Measurements from ENCODE around the gene MYO16.
"Not testable (repeated sequence)": the region's sequence is repeated elsewhere in the genome, so short reads cannot be mapped to it uniquely, and the experiment has no call there.

The MYO16 gene

GRCh38 chr13:108980237-108980636 lies 350.8 kb downstream of the MYO16 start:
- no peak overlapping the region for H3K27ac Mint-ChIP-seq
- DNase-seq (no peak), ATAC-seq (no peak)
- no peaks in the 10 kb centered on the region for H3K9me3 Mint-ChIP-seq
- H3K36me3 Mint-ChIP-seq (ENCODE audit: low read depth), result no peaks in the 10 kb centered on the region
- H3K27me3 Mint-ChIP-seq, result peaks cover 11% of the 10 kb centered on the region
- H3K4me3 Mint-ChIP-seq, result no peak overlapping the region
- no peaks in the 10 kb centered on the region for H3K4me1 Mint-ChIP-seq

- Mint-ChIP-seq H3K9me3 (no peaks in the 10 kb centered on the region), H3K36me3 (ENCODE audit: low read depth) (no peaks in the 10 kb centered on the region), H3K27ac (no peak overlapping the region), H3K4me1 (no peaks in the 10 kb centered on the region), H3K27me3 (peaks cover 13% of the 10 kb centered on the region), H3K4me3 (no peak overlapping the region)
- ATAC-seq, result no peak
- no peak for DNase-seq
Observed at GRCh38 chr13:108981407-108981806, 352.0 kb downstream of the MYO16 start.

GRCh38 chr13:108983273-108983672 lies 353.9 kb downstream of the MYO16 start:
- Mint-ChIP-seq H3K4me3 (no peak overlapping the region), H3K36me3 (ENCODE audit: low read depth) (no peaks in the 10 kb centered on the region), H3K4me1 (no peaks in the 10 kb centered on the region), H3K27me3 (peaks cover 10% of the 10 kb centered on the region), H3K27ac (no peak overlapping the region), H3K9me3 (no peaks in the 10 kb centered on the region)
- DNase-seq (no peak), ATAC-seq (no peak)

GRCh38 chr13:108984251-108984920 lies 355.0 kb downstream of the MYO16 start:
- H3K36me3 Mint-ChIP-seq (ENCODE audit: low read depth), result no peaks in the 10 kb centered on the region

GRCh38 chr13:108985166-108985565 lies 355.8 kb downstream of the MYO16 start:
- no peak overlapping the region for H3K27ac Mint-ChIP-seq
- H3K27me3 Mint-ChIP-seq, result peaks cover 9% of the 10 kb centered on the region
- no peak for ATAC-seq
- no peaks in the 10 kb centered on the region for H3K4me1 Mint-ChIP-seq
- no peak overlapping the region for H3K4me3 Mint-ChIP-seq
- no peaks in the 10 kb centered on the region for H3K36me3 Mint-ChIP-seq (ENCODE audit: low read depth)
- no peak for DNase-seq
- no peaks in the 10 kb centered on the region for H3K9me3 Mint-ChIP-seq

More at GRCh38 chr13:108984251-108984920, 355.0 kb downstream of the MYO16 start:
- no peak overlapping the region for H3K27ac Mint-ChIP-seq
- H3K27me3 Mint-ChIP-seq, result peaks cover 9% of the 10 kb centered on the region
- H3K9me3 Mint-ChIP-seq, result no peaks in the 10 kb centered on the region
- ATAC-seq, result no peak
- H3K4me3 Mint-ChIP-seq, result no peak overlapping the region
- DNase-seq, result no peak
- no peaks in the 10 kb centered on the region for H3K4me1 Mint-ChIP-seq

GRCh38 chr13:108987517-108987916 lies 358.1 kb downstream of the MYO16 start:
- DNase-seq, result no peak

GRCh38 chr13:108987944-108988343 lies 358.5 kb downstream of the MYO16 start:
- Mint-ChIP-seq H3K27me3 (peaks cover 9% of the 10 kb centered on the region), H3K36me3 (ENCODE audit: low read depth) (no peaks in the 10 kb centered on the region), H3K4me3 (no peak overlapping the region), H3K9me3 (no peaks in the 10 kb centered on the region), H3K27ac (no peak overlapping the region), H3K4me1 (no peaks in the 10 kb centered on the region)
- ATAC-seq (no peak), DNase-seq (no peak)

More at GRCh38 chr13:108987517-108987916, 358.1 kb downstream of the MYO16 start:
- Mint-ChIP-seq H3K9me3 (no peaks in the 10 kb centered on the region), H3K27ac (no peak overlapping the region), H3K4me3 (no peak overlapping the region), H3K36me3 (ENCODE audit: low read depth) (no peaks in the 10 kb centered on the region), H3K27me3 (peaks cover 9% of the 10 kb centered on the region), H3K4me1 (no peaks in the 10 kb centered on the region)
- ATAC-seq, result no peak

- H3K4me3 Mint-ChIP-seq, DNase-seq: not testable (repeated sequence)
Observed at GRCh38 chr13:108991416-108991815, 362.0 kb downstream of the MYO16 start.

GRCh38 chr13:108993346-108993745 lies 363.9 kb downstream of the MYO16 start:
- ATAC-seq (no peak), DNase-seq (no peak)
- Mint-ChIP-seq H3K36me3 (ENCODE audit: low read depth) (no peaks in the 10 kb centered on the region), H3K27me3 (peaks cover 11% of the 10 kb centered on the region), H3K4me1 (no peaks in the 10 kb centered on the region), H3K27ac (no peak overlapping the region), H3K4me3 (no peak overlapping the region), H3K9me3 (no peaks in the 10 kb centered on the region)

More at GRCh38 chr13:108991416-108991815, 362.0 kb downstream of the MYO16 start:
- not testable (repeated sequence) for ATAC-seq; H3K27me3 Mint-ChIP-seq; H3K27ac Mint-ChIP-seq; H3K9me3 Mint-ChIP-seq; H3K36me3 Mint-ChIP-seq (ENCODE audit: low read depth); H3K4me1 Mint-ChIP-seq

GRCh38 chr13:108996430-108996829 lies 367.0 kb downstream of the MYO16 start:
- no peak for DNase-seq
- no peaks in the 10 kb centered on the region for H3K9me3 Mint-ChIP-seq
- H3K27me3 Mint-ChIP-seq, result peaks cover 7% of the 10 kb centered on the region
- no peak overlapping the region for H3K27ac Mint-ChIP-seq
- H3K4me3 Mint-ChIP-seq, result no peak overlapping the region
- H3K4me1 Mint-ChIP-seq, result no peaks in the 10 kb centered on the region
- H3K36me3 Mint-ChIP-seq (ENCODE audit: low read depth), result no peaks in the 10 kb centered on the region
- ATAC-seq, result no peak

GRCh38 chr13:109000207-109000606 lies 370.8 kb downstream of the MYO16 start:
- H3K4me3 Mint-ChIP-seq, result no peak overlapping the region
- H3K36me3 Mint-ChIP-seq (ENCODE audit: low read depth), result no peaks in the 10 kb centered on the region
- H3K27me3 Mint-ChIP-seq, result peaks cover 6% of the 10 kb centered on the region
- no peaks in the 10 kb centered on the region for H3K9me3 Mint-ChIP-seq
- ATAC-seq, result no peak
- no peaks in the 10 kb centered on the region for H3K4me1 Mint-ChIP-seq
- no peak for DNase-seq
- no peak overlapping the region for H3K27ac Mint-ChIP-seq

- Mint-ChIP-seq H3K27me3 (peaks cover 1% of the 10 kb centered on the region), H3K4me3 (no peak overlapping the region), H3K4me1 (no peaks in the 10 kb centered on the region), H3K36me3 (ENCODE audit: low read depth) (no peaks in the 10 kb centered on the region), H3K9me3 (no peaks in the 10 kb centered on the region), H3K27ac (no peak overlapping the region)
- DNase-seq (no peak), ATAC-seq (no peak)
Observed at GRCh38 chr13:109002934-109003333, 373.5 kb downstream of the MYO16 start.

- Mint-ChIP-seq H3K27me3 (peaks cover 1% of the 10 kb centered on the region), H3K9me3 (peaks cover under 1% of the 10 kb centered on the region), H3K4me1 (no peaks in the 10 kb centered on the region), H3K36me3 (ENCODE audit: low read depth) (no peaks in the 10 kb centered on the region), H3K27ac (no peak overlapping the region), H3K4me3 (no peak overlapping the region)
- no peak for ATAC-seq
- no peak for DNase-seq
Observed at GRCh38 chr13:109007946-109008345, 378.5 kb downstream of the MYO16 start.

GRCh38 chr13:109009756-109010155 lies 380.3 kb downstream of the MYO16 start:
- Mint-ChIP-seq H3K9me3 (peaks cover 3% of the 10 kb centered on the region), H3K4me1 (no peaks in the 10 kb centered on the region), H3K27me3 (no peaks in the 10 kb centered on the region), H3K4me3 (no peak overlapping the region), H3K27ac (no peak overlapping the region), H3K36me3 (ENCODE audit: low read depth) (no peaks in the 10 kb centered on the region)
- DNase-seq (no peak), ATAC-seq (no peak)

- DNase-seq (no peak), ATAC-seq (no peak)
- Mint-ChIP-seq H3K36me3 (ENCODE audit: low read depth) (no peaks in the 10 kb centered on the region), H3K27me3 (no peaks in the 10 kb centered on the region), H3K27ac (no peak overlapping the region), H3K4me1 (no peaks in the 10 kb centered on the region), H3K4me3 (no peak overlapping the region), H3K9me3 (peaks cover 3% of the 10 kb centered on the region)
Observed at GRCh38 chr13:109010912-109011311, 381.5 kb downstream of the MYO16 start.

- Mint-ChIP-seq H3K9me3 (peaks cover 3% of the 10 kb centered on the region), H3K4me1 (no peaks in the 10 kb centered on the region), H3K36me3 (ENCODE audit: low read depth) (no peaks in the 10 kb centered on the region), H3K27ac (no peak overlapping the region), H3K27me3 (no peaks in the 10 kb centered on the region), H3K4me3 (no peak overlapping the region)
- no peak for DNase-seq
- no peak for ATAC-seq
Observed at GRCh38 chr13:109012115-109012514, 382.7 kb downstream of the MYO16 start.

All from activated naive CD8-positive, alpha-beta T cell treated with anti-CD3 and anti-CD28 coated beads, Interleukin-2, amount 50 U/mL, for 24 hours (primary cell).